GM19043 (cell line): ENCODE data around the gene NAALADL2.

Experiments used
- ATAC-seq: cut with Tn5 transposase; IDR thresholded peaks from one replicate; pipeline ENCODE4 v1.9.1; 2021; ENCODE audit warnings: low read depth; ENCODE audit not compliant: unreplicated experiment

Gene NAALADL2

GRCh38 chr3:174959556-174960065 lies 100.5 kb downstream of the NAALADL2 start:
- no peak for ATAC-seq

DNA sequence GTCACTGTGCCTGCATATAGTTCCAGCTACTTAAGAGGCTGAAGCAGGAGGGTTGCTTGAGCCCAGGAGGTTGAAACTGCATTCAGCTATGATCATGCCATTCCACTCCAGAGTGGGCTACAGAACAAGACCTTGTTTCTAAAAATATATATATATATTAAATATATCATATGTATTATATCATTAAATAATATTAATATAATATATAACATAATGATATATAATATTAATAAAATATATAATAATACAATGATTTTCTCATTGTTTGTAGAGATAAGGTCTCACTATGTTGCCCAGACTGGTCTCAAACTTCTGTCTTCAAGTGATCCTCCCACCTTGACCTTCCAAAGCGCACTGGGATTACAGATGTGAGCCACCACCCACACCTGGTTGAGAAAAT lies 101.8 kb downstream of the NAALADL2 start:
- ATAC-seq, result no peak

GRCh38 chr3:174973465-174973864 lies 114.3 kb downstream of the NAALADL2 start:
- ATAC-seq, result no peak

- ATAC-seq, result no peak
Observed at GRCh38 chr3:174986685-174987084, 127.6 kb downstream of the NAALADL2 start.

GRCh38 chr3:175001091-175001490 lies 142.0 kb downstream of the NAALADL2 start:
- ATAC-seq, result no peak

- ATAC-seq, result no peak
Observed at GRCh38 chr3:175002732-175003143, 143.6 kb downstream of the NAALADL2 start.

DNA sequence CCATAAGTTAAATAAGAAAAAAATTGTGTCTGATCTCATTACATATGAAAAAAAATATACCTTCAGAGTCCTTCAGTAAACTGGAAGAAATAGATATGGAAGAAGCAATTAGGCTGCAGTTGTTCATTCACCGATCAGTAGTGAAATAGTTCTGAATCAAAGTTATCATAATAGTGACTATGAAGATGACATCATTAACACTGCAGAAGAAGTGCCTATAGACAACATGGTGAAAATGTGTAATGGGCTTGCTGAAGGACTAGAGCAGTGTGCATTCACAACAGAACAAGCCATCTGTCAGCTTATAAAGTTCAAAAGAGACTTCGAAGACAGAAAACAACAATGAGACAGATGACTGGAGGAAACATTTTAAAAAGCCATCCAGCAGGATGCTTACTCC lies 144.5 kb downstream of the NAALADL2 start:
- ATAC-seq, result no peak

- ATAC-seq, result no peak
Observed at GRCh38 chr3:175005193-175005592, 146.1 kb downstream of the NAALADL2 start.

- ATAC-seq, result no peak
Observed at GRCh38 chr3:175005881-175006280, 146.7 kb downstream of the NAALADL2 start.

DNA sequence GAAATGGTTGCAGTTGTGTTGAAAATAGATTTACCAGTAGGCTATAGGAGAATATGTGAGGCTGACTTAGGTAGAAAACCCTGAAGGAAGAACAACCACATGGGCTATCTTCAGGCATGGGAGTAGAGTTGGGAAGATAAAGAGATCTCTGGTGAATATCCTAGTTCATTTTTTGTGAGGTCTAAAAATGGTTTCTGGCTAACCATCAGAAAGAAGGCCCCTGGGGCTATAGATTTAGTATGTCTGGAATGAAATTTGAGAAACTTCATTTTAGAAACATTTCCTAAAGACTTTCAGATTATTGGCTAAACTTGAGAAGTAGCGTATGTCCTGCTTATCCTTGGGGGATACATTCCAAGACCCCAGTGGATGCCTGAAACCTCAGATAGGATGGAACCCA lies 148.2 kb downstream of the NAALADL2 start:
- no peak for ATAC-seq

DNA sequence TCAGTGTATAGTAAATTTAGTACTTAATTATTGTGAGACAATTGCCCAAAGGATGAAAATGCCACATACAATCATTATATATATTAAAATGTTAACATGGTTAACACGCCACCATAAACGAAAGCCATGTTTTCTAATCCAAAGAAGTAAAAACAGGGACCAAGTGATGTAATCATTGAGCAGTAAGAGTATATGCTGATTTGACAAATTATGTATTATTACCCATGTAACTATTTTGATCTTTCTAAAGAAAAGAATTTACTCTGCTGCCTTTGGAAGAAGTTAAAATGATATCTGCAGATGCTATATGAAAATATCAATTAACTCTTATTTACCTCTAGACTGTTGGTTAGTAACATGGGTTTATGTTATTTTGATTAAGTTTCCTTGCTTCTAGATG lies 150.2 kb downstream of the NAALADL2 start:
- ATAC-seq, result no peak

GRCh38 chr3:175015056-175015635 lies 156.0 kb downstream of the NAALADL2 start:
- ATAC-seq, result no peak

- no peak for ATAC-seq
Observed at GRCh38 chr3:175018946-175019727, 160.0 kb downstream of the NAALADL2 start.

DNA sequence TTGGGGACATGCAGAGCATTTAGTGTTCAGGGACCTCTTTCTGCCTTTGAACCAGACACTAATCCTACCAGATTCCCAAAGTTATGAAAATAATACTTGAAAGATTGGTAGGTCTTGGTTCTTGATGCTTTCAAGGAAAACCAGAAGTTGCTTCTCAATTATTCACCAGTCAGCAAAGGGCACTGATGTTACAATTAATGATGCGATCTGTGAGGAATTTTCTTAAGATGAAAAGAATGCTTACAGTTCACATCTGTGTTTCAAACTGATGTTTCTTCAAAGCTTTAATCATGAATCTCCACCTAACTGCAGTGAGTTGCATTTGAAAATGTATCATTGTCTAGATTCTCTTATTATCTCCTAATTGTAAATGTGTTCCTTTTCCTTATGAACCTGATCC lies 161.0 kb downstream of the NAALADL2 start:
- ATAC-seq, result no peak

- no peak for ATAC-seq
Observed at GRCh38 chr3:175029828-175030227, 170.7 kb downstream of the NAALADL2 start.

DNA sequence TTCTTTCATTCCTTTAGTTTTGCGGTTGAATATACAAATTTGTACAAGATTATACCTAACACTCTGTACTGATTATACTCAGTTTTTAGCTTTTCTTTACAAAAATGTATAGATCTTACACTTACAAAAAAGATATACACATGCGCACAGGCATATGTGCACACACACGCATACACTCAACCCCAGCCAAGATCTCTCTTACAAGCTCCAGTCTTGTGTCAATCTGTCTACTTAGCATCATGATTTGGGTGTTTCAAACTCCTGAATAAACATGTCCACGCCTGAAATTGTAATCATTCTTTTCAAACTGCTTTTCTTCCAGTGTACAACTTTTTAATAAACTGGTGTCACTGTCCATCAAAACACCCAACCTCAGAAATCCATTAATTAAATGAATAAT lies 180.7 kb downstream of the NAALADL2 start:
- no peak for ATAC-seq

DNA sequence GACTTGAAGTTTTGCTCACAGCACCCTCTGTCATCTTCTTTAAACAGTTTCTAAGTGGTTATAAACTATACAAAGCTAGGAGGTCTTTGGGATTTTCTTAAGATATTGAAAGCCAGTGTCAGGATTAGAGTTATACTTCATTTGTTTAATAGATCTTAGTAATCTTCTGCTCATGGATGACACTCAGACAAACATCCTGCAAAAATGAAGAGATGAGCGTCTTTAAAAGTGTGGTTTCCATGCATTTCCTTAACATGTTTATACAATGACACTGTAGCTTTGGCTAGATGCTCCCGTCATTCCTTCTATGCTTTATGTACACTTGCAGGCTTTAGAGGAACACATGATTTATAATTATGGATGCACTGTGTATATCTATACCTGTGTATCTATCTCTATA lies 182.2 kb downstream of the NAALADL2 start:
- no peak for ATAC-seq

GRCh38 chr3:175046601-175047000 lies 187.5 kb downstream of the NAALADL2 start:
- ATAC-seq, result no peak

DNA sequence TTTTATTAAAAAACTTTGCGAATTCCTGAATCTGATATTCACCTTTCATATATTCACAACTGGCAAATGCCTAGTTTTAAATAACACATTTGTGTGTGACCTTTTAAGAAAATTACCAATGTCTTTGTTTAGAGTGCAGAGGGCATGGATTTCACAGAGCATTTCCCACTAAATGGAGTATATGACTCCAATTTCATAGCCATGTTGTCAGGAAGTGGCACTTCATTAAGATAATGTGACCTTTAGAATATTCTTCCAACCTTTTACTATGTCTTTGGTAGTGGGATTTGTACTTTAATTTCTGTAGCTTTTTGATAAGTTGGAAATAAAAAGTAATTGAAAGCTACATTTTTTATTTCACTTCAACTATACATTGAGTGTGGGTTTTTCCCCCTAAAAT lies 188.7 kb downstream of the NAALADL2 start:
- no peak for ATAC-seq

GRCh38 chr3:175057401-175057800 lies 198.3 kb downstream of the NAALADL2 start:
- ATAC-seq, result no peak

- ATAC-seq, result no peak
Observed at GRCh38 chr3:175059788-175060187, 200.7 kb downstream of the NAALADL2 start.

GRCh38 chr3:175065497-175065896 lies 206.4 kb downstream of the NAALADL2 start:
- no peak for ATAC-seq
